GM23338 (cell line): ENCODE data around the gene NOS2. TPM values are rescaled to one million over a fixed set of nuclear protein-coding genes. Genes with fewer than 3 reads are reported as not detected.
"Not testable (repeated sequence)": the region's sequence is repeated elsewhere in the genome, so short reads cannot be mapped to it uniquely, and the experiment has no call there.

ENCODE experiments used
- ATAC-seq: fragments of 200-7000 bp; cut with Tn5 transposase; 3 replicates; pipeline ENCODE4 v1.9.1; 2020
- DNase-seq: peaks from one replicate; pipeline ENCODE4 v3.0.0-alpha.2; 2015; ENCODE audit warnings: low spot score
- H2AFZ ChIP-seq: fragments of 200-600 bp; sonication (generic); 2 replicates; pipeline ENCODE4 v1.8.0; 2016; ENCODE audit warnings: antibody characterized with exemption, mild to moderate bottlenecking, moderate library complexity
- H3F3A ChIP-seq: fragments of 200-600 bp; sonication (generic); replicated peaks from 2 replicates; pipeline ENCODE4 v1.8.0; 2017; ENCODE audit warnings: antibody characterized with exemption, mixed run types, low read depth
- H3K27ac ChIP-seq: fragments of 200-600 bp; sonication (generic); 2 replicates; pipeline ENCODE4 v1.6.1; 2016; ENCODE audit warnings: low read depth
- H3K27me3 ChIP-seq: fragments of 200-600 bp; sonication (generic); 2 replicates; pipeline ENCODE4 v1.8.0; 2016; ENCODE audit warnings: mild to moderate bottlenecking, mixed run types, moderate library complexity; ENCODE audit not compliant: insufficient read depth
- H3K36me3 ChIP-seq: fragments of 200-600 bp; sonication (generic); 2 replicates; pipeline ENCODE4 v1.8.0; 2016; ENCODE audit warnings: mild to moderate bottlenecking; ENCODE audit not compliant: insufficient read depth
- H3K4me1 ChIP-seq: fragments of 200-600 bp; sonication (generic); 2 replicates; pipeline ENCODE4 v1.8.0; 2016; ENCODE audit warnings: mild to moderate bottlenecking, moderate library complexity; ENCODE audit not compliant: insufficient read depth
- H3K4me2 ChIP-seq: fragments of 200-600 bp; sonication (generic); 2 replicates; pipeline ENCODE4 v1.7.1; 2017; ENCODE audit warnings: mixed run types
- H3K4me3 ChIP-seq: fragments of 200-600 bp; sonication (generic); 2 replicates; pipeline ENCODE4 v1.6.1; 2016; ENCODE audit warnings: mixed run types
- H3K79me2 ChIP-seq: fragments of 200-600 bp; sonication (generic); replicated peaks from 2 replicates; pipeline ENCODE4 v1.8.0; 2017; ENCODE audit warnings: mild to moderate bottlenecking; ENCODE audit not compliant: insufficient read depth
- H3K9me2 ChIP-seq: fragments of 200-600 bp; sonication (generic); 2 replicates; pipeline ENCODE4 v1.8.0; 2017; ENCODE audit not compliant: insufficient read depth
- H4K20me1 ChIP-seq: fragments of 200-600 bp; sonication (generic); replicated peaks from 2 replicates; pipeline ENCODE4 v1.8.0; 2017; ENCODE audit warnings: mild to moderate bottlenecking; ENCODE audit not compliant: insufficient read depth
- H3K27ac Mint-ChIP-seq: 2 replicates; pipeline ENCODE4 v1.8.0; 2020; ENCODE audit warnings: inconsistent platforms, mild to moderate bottlenecking, moderate library complexity, mixed read lengths
- H3K27me3 Mint-ChIP-seq: 3 replicates; pipeline ENCODE4 v1.8.0; 2022; ENCODE audit warnings: low read depth, mild to moderate bottlenecking, moderate library complexity, mixed read lengths, inconsistent platforms; ENCODE audit not compliant: insufficient read depth, poor library complexity
- H3K36me3 Mint-ChIP-seq: 3 replicates; pipeline ENCODE4 v1.8.0; 2021; ENCODE audit warnings: low read depth, mild to moderate bottlenecking, inconsistent platforms, moderate library complexity, mixed read lengths
- H3K4me1 Mint-ChIP-seq: 3 replicates; pipeline ENCODE4 v1.8.0; 2020; ENCODE audit warnings: mild to moderate bottlenecking, inconsistent platforms, mixed read lengths
- H3K4me3 Mint-ChIP-seq: 3 replicates; pipeline ENCODE4 v1.8.0; 2021; ENCODE audit warnings: moderate library complexity, mild to moderate bottlenecking, inconsistent platforms, mixed read lengths
- H3K9me3 Mint-ChIP-seq: 3 replicates; pipeline ENCODE4 v1.8.0; 2020; ENCODE audit warnings: moderate library complexity, mild to moderate bottlenecking, inconsistent platforms, mixed read lengths
- EZH2phosphoT487 ChIP-seq: fragments of 200-600 bp; sonication (generic); IDR thresholded peaks from one replicate; pipeline ENCODE4 v1.8.1; 2018; ENCODE audit warnings: antibody characterized with exemption; ENCODE audit not compliant: unreplicated experiment
- JUNB ChIP-seq: IDR thresholded peaks from one replicate; pipeline ENCODE4 v1.6.1; 2016; ENCODE audit warnings: antibody characterized with exemption; ENCODE audit not compliant: unreplicated experiment
- NANOG ChIP-seq: IDR thresholded peaks from 2 replicates; pipeline ENCODE4 v1.6.1; 2016; ENCODE audit warnings: antibody characterized with exemption, borderline replicate concordance
- ZNF114 ChIP-seq: fragments of 250-450 bp; sonication (Bioruptor Pico); IDR thresholded peaks from 2 replicates; pipeline ENCODE4 v1.5.0; 2020; ENCODE audit warnings: mild to moderate bottlenecking, moderate library complexity
- polyA plus RNA-seq: library from polyadenylated mRNA; unstranded; fragments of >200 nt; fragmentation: Nextera tagmentation; extraction: Ambion mirVana; gene quantifications from 2 replicates; pipeline ENCODE4 v1.2.1, GENCODE V29; 2016
- total RNA-seq: library from RNA; depleted of rRNA; stranded (reverse); fragments of >200 nt; shearing (Covaris generic); gene quantifications from 2 replicates; pipeline ENCODE4 v1.2.3, GENCODE V29; 2014
- TF ChIP-seq, protein P1 (sequence below): IDR thresholded peaks from one replicate; pipeline ENCODE4 v1.6.1; 2018; ENCODE audit warnings: antibody characterized with exemption; ENCODE audit not compliant: unreplicated experiment

Gene NOS2
- total and polyA plus RNA-seq, 2 experiments from 2014 or later = 0.44 to 2.7 TPM

DNA sequence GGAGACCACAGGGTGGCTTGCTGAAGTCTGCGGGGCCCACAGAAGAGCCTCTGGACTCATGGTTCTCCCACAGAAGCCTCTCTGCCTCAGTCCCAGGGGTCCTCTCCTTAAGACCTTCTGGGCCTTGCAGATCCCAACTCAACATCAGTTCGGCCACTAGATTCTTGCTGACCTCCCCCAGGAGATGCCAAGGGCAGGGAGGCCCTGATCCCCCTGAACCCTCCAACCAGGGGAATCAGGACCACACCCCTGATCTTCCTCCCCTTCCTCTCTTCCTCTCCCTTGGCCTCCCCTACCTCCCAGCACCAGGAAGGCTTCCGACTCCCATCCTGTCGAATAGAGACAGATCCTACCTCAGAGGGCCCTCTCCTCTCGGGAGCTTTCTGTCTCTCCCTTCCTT is 53.4 kb downstream of the NOS2 start:
- Histone ChIP-seq H3K79me2 (no peaks in the 10 kb centered on the region), H3F3A (no peaks in the 10 kb centered on the region), H3K27ac (no peak overlapping the region), H3K9me2 (no peaks in the 10 kb centered on the region), H2AFZ (no peak overlapping the region), H3K4me2 (no peak overlapping the region), H3K4me3 (no peak overlapping the region), H4K20me1 (no peaks in the 10 kb centered on the region), H3K36me3 (no peaks in the 10 kb centered on the region), H3K4me1 (no peaks in the 10 kb centered on the region), H3K27me3 (no peaks in the 10 kb centered on the region)
- no peak overlapping the region for H3K4me3 Mint-ChIP-seq
- peaks cover 10% of the 10 kb centered on the region for H3K27me3 Mint-ChIP-seq
- no peak overlapping the region for H3K27ac Mint-ChIP-seq
- H3K9me3 Mint-ChIP-seq = peaks cover 3% of the 10 kb centered on the region; the same call in 2 of the 3 replicates
- H3K4me1 Mint-ChIP-seq = peaks cover 11% of the 10 kb centered on the region
- DNase-seq = no peak
- no peak for TF ChIP-seq ZNF114 (CRISPR knock-in tag)
- TF ChIP-seq, protein P1, sequence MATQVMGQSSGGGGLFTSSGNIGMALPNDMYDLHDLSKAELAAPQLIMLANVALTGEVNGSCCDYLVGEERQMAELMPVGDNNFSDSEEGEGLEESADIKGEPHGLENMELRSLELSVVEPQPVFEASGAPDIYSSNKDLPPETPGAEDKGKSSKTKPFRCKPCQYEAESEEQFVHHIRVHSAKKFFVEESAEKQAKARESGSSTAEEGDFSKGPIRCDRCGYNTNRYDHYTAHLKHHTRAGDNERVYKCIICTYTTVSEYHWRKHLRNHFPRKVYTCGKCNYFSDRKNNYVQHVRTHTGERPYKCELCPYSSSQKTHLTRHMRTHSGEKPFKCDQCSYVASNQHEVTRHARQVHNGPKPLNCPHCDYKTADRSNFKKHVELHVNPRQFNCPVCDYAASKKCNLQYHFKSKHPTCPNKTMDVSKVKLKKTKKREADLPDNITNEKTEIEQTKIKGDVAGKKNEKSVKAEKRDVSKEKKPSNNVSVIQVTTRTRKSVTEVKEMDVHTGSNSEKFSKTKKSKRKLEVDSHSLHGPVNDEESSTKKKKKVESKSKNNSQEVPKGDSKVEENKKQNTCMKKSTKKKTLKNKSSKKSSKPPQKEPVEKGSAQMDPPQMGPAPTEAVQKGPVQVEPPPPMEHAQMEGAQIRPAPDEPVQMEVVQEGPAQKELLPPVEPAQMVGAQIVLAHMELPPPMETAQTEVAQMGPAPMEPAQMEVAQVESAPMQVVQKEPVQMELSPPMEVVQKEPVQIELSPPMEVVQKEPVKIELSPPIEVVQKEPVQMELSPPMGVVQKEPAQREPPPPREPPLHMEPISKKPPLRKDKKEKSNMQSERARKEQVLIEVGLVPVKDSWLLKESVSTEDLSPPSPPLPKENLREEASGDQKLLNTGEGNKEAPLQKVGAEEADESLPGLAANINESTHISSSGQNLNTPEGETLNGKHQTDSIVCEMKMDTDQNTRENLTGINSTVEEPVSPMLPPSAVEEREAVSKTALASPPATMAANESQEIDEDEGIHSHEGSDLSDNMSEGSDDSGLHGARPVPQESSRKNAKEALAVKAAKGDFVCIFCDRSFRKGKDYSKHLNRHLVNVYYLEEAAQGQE = no peak
- no peak for TF ChIP-seq JUNB
- TF ChIP-seq NANOG = no peak
- TF ChIP-seq EZH2phosphoT487 = no peak
- no peak for ATAC-seq
- no peaks in the 10 kb centered on the region for H3K36me3 Mint-ChIP-seq

DNA sequence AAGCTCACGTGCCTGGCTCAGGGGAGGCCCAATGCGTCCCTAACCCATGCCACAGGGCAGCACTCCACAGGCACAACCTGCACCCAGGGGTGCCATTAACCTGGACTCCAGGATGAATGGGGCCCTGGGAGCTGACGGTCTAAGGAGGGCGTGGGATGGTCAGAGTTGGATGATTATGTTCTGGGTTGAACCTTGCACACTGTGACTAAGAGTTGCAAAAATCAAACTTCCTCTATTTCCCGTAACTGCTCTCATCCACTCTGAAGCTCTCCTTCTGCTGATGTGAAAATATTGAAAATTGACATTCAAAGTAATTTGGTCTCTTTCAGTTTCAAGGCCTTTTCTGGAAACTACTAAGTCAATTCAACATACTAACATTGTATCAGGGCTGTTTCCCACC is 54.0 kb downstream of the NOS2 start:
- not testable (repeated sequence) for H3K9me3 Mint-ChIP-seq, H3K4me3 Mint-ChIP-seq, H3K4me1 Mint-ChIP-seq, H3K36me3 Mint-ChIP-seq, H3F3A ChIP-seq, H3K4me2 ChIP-seq, H3K4me1 ChIP-seq, H3K27ac Mint-ChIP-seq, H2AFZ ChIP-seq, H4K20me1 ChIP-seq, H3K9me2 ChIP-seq, H3K27ac ChIP-seq, H3K79me2 ChIP-seq, H3K27me3 ChIP-seq, DNase-seq, ATAC-seq, H3K36me3 ChIP-seq, H3K4me3 ChIP-seq
- H3K27me3 Mint-ChIP-seq = peaks cover 11% of the 10 kb centered on the region

DNA sequence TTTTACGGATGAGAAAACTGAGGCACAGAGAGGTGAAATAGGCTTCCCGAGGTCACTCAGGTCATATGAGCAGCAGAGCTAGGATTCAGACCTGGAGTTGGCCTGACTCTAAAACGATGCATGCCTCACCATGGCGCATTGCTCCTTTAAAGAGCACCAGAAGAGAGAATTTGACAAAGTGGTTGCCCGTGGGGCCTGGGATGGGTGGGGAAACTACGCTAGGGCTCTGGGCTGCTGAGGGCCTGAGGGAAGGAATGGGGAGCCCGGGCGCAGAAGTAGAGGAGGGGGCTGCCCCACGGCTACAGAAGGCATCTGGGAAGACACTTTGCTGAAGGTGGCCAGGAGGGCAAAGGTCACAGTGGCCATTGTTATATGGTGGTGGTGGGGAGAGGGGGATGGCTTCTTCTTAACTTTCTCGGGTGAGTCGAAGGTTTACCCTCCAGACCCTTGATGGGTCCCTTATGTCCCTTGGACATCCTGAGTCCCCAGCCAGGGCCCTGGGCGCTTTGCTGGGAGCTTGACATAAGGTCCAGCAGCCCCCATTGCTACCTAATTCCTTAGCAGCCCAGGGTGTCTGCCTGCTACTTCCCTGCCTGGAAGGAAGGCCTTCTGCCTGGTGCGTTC is 55.0 kb downstream of the NOS2 start:
- ATAC-seq = not testable (repeated sequence)

More for the DNA sequence above, 55.0 kb downstream of the NOS2 start:
- DNase-seq, H3K9me3 Mint-ChIP-seq, H4K20me1 ChIP-seq, H3K4me1 ChIP-seq, H3K79me2 ChIP-seq, H3F3A ChIP-seq, H3K36me3 Mint-ChIP-seq, H2AFZ ChIP-seq, H3K27me3 ChIP-seq, H3K27ac Mint-ChIP-seq, H3K4me2 ChIP-seq, H3K9me2 ChIP-seq, H3K4me3 Mint-ChIP-seq, H3K36me3 ChIP-seq, H3K4me1 Mint-ChIP-seq, H3K27ac ChIP-seq, H3K4me3 ChIP-seq: not testable (repeated sequence)
- peaks cover 11% of the 10 kb centered on the region for H3K27me3 Mint-ChIP-seq
